ENCODE data around the gene FBXW2. TPM values are rescaled to one million over a fixed set of nuclear protein-coding genes. Genes with fewer than 3 reads are reported as not detected.

Gene FBXW2
- total and polyA plus RNA-seq, 10 of the 15 experiments (the other 5 are each of a cell fraction or from before 2014, with no cell fraction given): 2.9 to 56.9 (median 39.1) TPM

DNA sequence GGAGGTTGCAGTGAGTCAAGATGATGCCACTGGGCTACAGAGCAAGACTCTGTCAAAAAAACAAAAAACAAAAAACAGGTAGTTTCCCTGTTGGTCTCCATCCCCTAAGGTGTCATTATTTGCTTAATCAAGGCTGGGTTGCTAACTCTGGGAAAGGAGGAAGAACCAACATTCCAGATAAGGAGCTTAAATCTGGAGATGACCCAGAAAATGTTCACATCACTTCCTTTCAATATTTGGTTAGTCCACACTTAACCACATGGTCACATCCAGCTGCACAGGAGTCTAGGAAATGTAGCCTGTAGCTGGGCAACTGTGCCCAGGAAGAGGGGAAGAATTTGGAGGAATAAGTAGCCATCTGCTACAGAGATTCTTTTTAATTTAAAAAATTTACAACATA is 53.1 kb downstream of the FBXW2 start:
- ChIA-PET POLR2A (no interaction called here), RAD21 (ENCODE audit: unreplicated experiment) (interaction anchor here (1.1 kb wide), 1 partner anchor 321 kb away, joined by 3 read pairs; no protein-coding TSS in a partner anchor), SMC1A (ENCODE audit: uncharacterized antibody, unreplicated experiment) (interaction anchor here (1.6 kb wide), 1 partner anchor 320 kb away, joined by 3 read pairs; no protein-coding TSS in a partner anchor), CTCF (interaction anchor here (0.8 to 2.0 kb wide), 2 partner anchors 22 to 320 kb away, joined by 3 to 5 read pairs; no protein-coding TSS in a partner anchor)
- intact Hi-C loops (cut with micrococcal nuclease; ENCODE audit: unreplicated experiment) (loop anchor here (5.0 to 10.0 kb wide), 2 partner anchors 322 to 655 kb away; no protein-coding TSS in a partner anchor), in situ Hi-C loops (cut with MboI) (no loop called here)
- Histone ChIP-seq H3K27me3 (replicated peaks in 1 of 2; ENCODE audit: control insufficient read depth in 2 of 2, insufficient read depth in 2 of 2, low read length in 1 of 2) (no peaks in the 10 kb centered on the region), H4K20me1 (ENCODE audit: control insufficient read depth, insufficient read depth) (no peaks in the 10 kb centered on the region), H3K4me1 (ENCODE audit: control insufficient read depth, insufficient read depth, low read length) (peaks cover 3% of the 10 kb centered on the region), H3K9me3 (replicated peaks; ENCODE audit: control insufficient read depth, insufficient read depth, low read length) (no peaks in the 10 kb centered on the region), H3K27ac (ENCODE audit: control insufficient read depth, insufficient read depth) (no peak overlapping the region), H2AFZ (ENCODE audit: control insufficient read depth, low read depth, low read length) (no peak overlapping the region), H3K36me3 (ENCODE audit: control insufficient read depth in 2 of 2, insufficient read depth in 2 of 2, low read length in 1 of 2) (no peaks in the 10 kb centered on the region), H3K9ac (ENCODE audit: control insufficient read depth, insufficient read depth, low read length) (no peak overlapping the region), H3K79me2 (ENCODE audit: control insufficient read depth, insufficient read depth, low read length) (no peaks in the 10 kb centered on the region), H3K4me2 (ENCODE audit: control insufficient read depth, insufficient read depth) (no peak overlapping the region), H3K4me3 (no peak overlapping the region)
- ATAC-seq (no peak), FAIRE-seq (no peak), DNase-seq (ENCODE audit: low read depth, low spot score) (no peak)
- no peak for TF ChIP-seq ZZZ3 (IDR thresholded peaks at IDR 0.05; ENCODE audit: control insufficient read depth, insufficient read length, low read depth)
- TF ChIP-seq SREBF1 (IDR thresholded peaks at IDR 0.05; ENCODE audit: low read length): no peak
- TF ChIP-seq, protein P1, sequence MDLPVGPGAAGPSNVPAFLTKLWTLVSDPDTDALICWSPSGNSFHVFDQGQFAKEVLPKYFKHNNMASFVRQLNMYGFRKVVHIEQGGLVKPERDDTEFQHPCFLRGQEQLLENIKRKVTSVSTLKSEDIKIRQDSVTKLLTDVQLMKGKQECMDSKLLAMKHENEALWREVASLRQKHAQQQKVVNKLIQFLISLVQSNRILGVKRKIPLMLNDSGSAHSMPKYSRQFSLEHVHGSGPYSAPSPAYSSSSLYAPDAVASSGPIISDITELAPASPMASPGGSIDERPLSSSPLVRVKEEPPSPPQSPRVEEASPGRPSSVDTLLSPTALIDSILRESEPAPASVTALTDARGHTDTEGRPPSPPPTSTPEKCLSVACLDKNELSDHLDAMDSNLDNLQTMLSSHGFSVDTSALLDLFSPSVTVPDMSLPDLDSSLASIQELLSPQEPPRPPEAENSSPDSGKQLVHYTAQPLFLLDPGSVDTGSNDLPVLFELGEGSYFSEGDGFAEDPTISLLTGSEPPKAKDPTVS (IDR thresholded peaks at IDR 0.05; ENCODE audit: low read depth, low read length): no peak
- TF ChIP-seq NFYB (IDR thresholded peaks at IDR 0.05; ENCODE audit: insufficient read depth, low read depth, low read length): no peak
- no peak for TF ChIP-seq PAX8 (IDR thresholded peaks at IDR 0.05)
- no peak for TF ChIP-seq ZNF274 (IDR thresholded peaks at IDR 0.05; ENCODE audit: insufficient read depth, insufficient read length)
- TF ChIP-seq CBFB (IDR thresholded peaks at IDR 0.05; ENCODE audit: low read depth): no peak
- no peak for TF ChIP-seq SMAD5 (IDR thresholded peaks at IDR 0.05; ENCODE audit: low read depth)
- TF ChIP-seq DPF2 (IDR thresholded peaks at IDR 0.05): no peak
- no peak for TF ChIP-seq JUNB (IDR thresholded peaks at IDR 0.05)
- no peak for TF ChIP-seq CREM (IDR thresholded peaks at IDR 0.05; ENCODE audit: low read depth)
- TF ChIP-seq SP1 (IDR thresholded peaks at IDR 0.05; ENCODE audit: low read depth, low read length): no peak
- no peak for TF ChIP-seq PML (IDR thresholded peaks at IDR 0.05; ENCODE audit: low read length)
- TF ChIP-seq ZSCAN29 (IDR thresholded peaks at IDR 0.05): no peak
- no peak for TF ChIP-seq YBX1 (IDR thresholded peaks at IDR 0.05)
- no peak for TF ChIP-seq WRNIP1 (IDR thresholded peaks at IDR 0.05; ENCODE audit: borderline replicate concordance, low read depth, low read length)
- no peak for TF ChIP-seq TCF7 (IDR thresholded peaks at IDR 0.05; ENCODE audit: borderline replicate concordance)
- TF ChIP-seq, protein P2, sequence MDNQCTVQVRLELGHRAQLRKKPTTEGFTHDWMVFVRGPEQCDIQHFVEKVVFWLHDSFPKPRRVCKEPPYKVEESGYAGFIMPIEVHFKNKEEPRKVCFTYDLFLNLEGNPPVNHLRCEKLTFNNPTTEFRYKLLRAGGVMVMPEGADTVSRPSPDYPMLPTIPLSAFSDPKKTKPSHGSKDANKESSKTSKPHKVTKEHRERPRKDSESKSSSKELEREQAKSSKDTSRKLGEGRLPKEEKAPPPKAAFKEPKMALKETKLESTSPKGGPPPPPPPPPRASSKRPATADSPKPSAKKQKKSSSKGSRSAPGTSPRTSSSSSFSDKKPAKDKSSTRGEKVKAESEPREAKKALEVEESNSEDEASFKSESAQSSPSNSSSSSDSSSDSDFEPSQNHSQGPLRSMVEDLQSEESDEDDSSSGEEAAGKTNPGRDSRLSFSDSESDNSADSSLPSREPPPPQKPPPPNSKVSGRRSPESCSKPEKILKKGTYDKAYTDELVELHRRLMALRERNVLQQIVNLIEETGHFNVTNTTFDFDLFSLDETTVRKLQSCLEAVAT (IDR thresholded peaks at IDR 0.05): no peak
- TF ChIP-seq SIX5 (IDR thresholded peaks at IDR 0.05; ENCODE audit: low read depth, low read length, severe bottlenecking): no peak
- no TSS peak for BruUV-seq (replicated peaks)

Measured in GM12878 (cell line).